SKM-1 treated with dmso at 0.1 percent for 144 hours (cell line): ENCODE results near the gene RADIL.

Experiments
- DNase-seq: peaks from one replicate; lab custom pipeline; 2025; ENCODE audit not compliant: unreplicated experiment; lab: John Stamatoyannopoulos, UW

The RADIL gene

DNA sequence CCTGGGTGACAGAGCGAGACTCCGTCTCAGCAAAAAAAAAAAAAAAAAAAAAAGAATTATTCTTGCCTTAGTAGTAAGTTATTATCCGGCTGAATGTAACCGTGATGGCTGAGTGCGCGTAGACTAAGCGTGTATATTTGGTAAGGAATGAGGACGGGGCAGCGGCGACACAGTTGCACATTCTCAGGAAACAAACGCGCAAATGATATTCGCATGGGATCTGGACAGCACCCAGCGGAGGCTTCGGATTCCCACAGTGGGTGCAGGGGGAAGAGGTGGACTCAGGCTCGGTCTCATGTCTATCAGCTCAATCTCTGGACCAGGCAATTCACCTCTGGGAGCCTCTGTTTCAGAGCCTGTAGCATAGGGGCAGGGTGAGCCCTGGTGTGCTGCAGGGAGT is 50.8 kb downstream of the RADIL start:
- no peak for DNase-seq

DNA sequence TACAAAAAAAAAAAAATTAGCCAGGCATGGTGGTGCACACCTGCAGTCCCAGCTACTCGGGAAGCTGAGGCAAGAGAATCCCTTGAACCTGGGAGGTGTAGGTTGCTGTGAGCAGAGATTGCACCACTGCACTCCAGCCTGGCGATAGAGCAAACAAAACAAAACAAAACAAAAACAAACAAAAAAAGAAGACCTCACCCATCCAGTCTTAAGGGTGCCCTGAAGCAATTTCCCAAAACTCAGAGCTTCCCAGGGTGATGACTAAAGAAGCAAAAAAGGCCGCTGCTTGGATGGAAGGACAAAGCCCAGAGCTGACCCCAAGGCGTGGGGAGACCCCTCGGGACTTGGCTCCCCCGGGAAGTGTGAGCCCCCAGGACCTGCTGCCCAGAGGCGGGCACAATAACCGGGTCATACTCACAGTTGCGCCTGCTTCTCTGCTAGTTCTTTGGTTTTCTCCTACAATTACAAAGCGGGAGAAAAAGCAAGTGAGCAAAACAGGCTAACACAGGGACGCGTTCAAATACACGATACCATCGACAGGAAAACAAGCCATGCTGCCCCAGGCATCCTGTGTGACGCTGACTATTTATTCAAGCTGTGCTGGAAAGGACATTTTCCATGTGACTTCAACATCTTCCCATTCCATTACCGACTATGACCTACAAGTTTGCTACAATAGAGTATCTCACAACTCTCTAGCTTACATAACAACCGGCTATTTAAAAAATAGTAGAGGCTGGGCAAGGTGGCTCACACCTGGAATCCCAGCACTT is 51.6 kb downstream of the RADIL start:
- DNase-seq, result no peak

DNA sequence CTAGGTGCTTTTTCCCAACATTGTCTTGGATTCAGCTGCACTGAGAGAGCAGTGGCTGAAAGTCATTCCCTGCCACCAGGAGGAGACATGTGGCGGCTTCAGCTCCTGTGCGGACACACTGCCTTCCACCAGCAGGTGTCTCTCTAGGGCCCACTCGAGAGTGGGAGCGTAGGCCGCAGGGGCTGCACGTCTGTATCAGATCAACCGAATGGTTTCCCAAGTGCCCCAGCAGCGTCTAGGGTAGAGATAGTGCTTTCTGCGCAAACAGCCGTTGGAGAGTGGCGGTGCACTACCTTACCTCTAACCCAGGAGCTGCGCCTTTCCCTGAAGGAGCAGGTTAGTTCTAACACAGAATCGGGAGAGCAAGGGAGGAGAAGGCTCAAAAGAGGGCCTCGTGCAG is 53.3 kb downstream of the RADIL start:
- peak; percentile 44 for DNase-seq

DNA sequence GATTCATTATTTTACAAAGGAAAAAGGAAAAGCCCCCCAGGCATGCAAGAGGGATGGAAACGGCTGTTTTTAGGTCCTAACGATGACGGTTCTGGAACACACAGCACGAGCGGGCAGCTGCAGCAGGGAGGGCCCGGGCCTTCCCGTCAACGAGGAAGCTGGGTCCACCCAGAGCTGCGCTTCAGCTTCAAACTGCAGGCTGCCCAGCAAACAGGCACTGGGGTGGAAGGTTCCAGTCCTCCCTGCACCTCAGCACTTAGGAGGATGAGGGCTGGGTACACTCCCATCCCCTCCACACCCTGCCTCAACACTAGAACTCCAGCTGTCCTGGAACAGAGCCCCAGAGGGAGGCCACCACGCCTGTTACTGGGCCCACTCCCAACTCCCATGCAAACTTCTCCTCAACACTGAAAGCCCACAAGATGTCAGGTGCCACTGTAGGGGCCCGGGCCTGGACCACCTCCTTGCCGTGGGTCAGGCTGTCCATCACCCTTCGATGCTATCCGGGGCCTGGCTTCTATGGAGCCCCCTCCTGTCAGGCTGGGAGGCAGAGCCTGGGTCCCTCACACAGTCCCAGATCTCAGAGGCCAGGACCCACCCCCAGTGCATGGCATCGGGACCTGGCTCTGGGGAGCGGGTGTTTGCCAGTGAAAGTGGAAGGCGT is 54.7 kb downstream of the RADIL start:
- DNase-seq, result no peak

DNA sequence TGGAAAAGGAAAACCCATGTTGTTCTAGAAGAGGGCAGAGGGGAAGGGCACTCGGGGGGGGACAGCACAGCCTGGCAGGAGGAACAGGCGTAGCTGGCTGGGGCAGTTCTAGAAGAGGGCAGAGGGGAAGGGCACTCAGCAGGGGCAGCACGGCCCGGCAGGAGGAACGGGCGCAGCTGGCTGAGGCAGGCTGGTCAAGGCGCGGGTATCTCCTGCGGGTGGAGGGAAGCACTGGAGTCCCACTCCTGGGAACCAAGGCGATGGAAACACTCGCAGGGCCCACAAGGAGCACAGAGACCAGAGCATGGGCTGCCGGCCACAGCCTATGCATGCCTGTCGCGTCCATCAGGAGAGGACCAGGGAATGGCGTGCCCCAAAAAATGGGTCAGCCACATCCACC is 58.4 kb downstream of the RADIL start:
- no peak for DNase-seq

DNA sequence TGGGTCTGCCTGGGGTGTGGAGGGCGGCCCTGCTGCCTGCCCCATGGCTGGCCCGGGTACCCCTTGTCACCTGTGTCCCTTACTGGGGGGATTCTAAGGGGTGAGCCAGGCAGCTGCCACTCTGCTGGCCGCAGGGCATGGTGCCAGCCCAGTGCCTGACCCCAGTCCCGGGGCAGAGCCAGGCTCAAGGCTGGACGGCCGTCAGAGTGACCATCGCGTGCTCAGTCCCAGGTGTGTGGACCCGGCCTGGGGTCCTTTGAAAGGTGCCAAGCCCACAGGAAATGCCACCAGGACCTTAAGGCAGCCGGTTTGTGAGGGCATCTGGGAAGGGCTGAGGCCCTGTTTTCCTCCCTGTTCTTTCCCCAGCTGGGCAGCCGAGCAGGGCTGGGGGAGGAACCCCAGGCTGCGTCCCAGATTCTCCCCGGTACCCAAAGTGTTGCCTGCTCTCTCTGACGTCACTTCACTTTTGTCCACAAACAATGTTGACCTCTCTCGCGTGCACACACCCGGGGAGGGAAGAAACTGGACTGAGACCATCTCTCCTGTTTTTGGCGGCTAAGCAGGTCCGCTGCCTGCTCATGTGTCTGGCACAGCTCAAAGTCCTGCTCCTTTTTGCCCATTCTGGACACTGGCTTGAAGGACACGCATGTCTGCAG is 59.3 kb downstream of the RADIL start:
- DNase-seq, result no peak

DNA sequence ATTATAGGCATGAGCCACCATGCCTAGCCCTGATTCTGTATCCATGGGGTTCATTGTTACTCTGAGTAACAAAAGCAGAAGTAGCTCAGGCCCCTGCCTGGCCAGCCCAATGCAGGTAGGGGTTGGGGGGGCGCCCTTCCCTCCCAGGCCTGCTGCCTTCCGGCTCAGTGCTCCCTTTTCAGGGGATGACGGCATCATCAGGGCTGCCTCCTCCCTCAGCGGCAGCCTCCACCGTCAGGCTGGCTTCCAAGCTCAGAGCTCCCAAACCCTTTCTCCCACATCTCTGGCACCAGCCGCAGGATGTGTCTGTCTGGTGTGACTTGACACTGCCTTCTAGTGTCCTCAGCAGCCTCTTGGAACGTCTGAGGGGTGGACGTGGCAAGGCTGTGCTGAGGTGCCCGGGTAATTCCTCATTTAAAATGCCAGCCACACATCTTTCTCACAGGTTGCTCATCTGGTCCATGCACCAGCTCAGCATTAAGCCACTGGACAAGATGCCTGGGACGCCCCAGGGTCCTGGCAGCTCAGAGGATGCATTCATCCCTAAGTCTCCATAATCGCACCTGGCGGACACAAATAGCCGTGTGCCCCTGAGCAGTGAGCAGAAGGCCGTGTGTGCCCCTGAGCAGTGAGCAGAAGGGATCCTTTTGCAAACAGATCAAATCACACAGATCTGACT is 59.9 kb downstream of the RADIL start:
- no peak for DNase-seq

DNA sequence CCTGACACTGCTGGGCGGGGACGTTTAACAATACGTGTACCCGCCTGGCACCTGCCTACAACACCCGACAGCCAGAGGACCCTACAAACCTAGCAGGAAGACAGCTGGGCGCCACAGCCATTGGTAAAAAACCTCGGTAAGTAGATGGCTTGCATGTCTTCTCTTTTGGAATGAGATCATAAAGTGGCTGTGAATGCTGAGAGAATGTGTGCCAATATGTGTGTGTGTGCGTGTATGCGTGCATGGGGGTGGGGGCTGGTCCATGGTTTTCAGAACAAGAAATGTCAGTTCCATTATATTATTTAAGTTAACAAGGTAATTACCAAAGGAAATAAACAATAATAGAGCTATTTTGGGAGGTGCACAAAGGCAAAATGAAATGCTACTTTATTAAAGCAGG is 60.8 kb downstream of the RADIL start:
- no peak for DNase-seq

DNA sequence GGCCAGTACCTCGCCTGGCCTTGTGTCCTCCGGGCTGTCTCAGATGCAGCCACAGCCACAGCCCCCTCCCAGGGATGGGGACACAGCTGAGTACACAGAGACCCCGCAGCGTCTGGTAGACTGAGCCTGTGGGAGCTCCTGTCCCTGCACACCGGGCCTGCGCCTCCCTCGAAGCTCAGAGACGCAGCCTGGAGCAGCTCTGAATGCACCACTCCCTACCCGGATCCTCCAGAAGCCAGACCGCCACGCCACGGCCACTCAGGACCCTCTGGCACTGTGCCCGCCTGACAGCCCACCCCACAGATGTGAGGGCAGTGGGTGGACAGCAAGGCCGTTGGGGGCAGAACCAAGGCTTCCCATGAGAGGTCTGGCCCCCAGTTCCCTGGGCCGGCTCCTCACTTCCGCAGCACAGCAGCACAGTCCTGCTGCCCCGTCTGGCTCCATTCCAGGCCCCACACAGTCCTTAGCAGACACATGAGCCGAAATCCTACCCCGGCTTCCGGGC is 62.5 kb downstream of the RADIL start:
- DNase-seq, result no peak

DNA sequence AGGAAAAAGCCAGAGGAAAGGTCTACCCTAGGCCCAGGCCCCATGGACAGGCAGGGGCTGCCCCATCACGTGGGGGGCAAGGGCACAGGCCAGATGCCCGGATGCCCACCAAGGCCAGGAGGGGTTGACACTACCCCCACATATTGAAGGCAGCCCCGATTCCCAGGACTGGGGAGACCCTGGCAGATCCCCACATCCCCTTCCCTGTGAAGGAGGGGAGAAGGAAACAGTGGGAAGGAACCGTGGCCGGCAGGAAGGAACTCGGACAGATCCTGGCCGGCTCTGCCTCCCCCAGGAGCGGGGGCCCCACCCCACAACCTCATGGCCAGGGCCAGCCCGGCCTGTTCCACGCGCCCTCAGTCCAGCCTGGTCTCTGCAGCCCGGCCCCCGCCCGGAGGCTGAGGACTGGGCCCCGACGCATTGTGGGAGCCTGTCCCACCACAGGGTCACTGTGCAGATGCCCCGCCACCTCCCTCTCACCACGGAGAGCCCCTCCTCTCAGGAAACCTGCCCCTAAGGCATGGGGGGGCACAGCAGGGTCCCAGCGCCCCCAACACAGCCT is 63.0 kb downstream of the RADIL start:
- DNase-seq, result no peak

DNA sequence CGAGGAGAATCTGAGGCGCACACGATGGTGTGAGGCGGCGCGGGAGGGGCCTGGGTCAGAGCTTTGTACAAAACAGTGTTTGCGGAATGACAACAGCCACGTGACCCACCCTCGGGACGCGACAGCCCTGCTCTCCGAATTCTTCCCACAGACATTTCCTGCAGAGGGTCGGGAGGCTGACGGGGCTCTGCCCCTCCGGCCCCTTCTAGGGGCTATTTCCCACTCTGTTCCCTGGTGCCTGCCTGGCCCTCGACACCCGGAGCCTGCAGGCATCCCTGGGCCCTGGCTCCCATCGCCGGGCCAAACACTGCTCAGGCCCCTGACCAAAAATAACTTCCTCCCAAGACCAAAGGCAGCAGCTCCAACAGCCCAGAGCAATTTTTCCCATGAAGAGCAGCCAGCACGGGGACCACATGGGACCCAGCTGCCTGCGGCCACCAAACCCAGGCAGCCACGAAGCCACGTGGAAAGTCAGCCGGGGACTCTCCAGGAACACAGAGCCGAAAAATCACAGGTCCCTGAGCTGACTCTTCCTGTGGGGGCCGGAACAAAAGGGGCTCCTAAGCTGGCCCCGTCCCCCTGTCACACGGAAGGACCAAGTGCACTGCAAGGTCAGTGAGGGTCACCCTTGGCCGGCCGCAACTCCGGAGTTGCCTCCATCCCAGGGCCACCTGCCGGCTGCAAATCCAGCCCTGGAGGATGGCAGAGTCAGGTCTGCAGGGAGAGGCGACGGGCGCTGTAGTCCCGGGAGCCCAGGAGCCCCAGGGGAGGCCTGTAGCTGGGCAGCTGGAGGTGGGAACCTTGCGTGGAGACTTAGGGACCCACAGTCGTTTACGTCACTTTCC is 63.7 kb downstream of the RADIL start:
- DNase-seq, result no peak

DNA sequence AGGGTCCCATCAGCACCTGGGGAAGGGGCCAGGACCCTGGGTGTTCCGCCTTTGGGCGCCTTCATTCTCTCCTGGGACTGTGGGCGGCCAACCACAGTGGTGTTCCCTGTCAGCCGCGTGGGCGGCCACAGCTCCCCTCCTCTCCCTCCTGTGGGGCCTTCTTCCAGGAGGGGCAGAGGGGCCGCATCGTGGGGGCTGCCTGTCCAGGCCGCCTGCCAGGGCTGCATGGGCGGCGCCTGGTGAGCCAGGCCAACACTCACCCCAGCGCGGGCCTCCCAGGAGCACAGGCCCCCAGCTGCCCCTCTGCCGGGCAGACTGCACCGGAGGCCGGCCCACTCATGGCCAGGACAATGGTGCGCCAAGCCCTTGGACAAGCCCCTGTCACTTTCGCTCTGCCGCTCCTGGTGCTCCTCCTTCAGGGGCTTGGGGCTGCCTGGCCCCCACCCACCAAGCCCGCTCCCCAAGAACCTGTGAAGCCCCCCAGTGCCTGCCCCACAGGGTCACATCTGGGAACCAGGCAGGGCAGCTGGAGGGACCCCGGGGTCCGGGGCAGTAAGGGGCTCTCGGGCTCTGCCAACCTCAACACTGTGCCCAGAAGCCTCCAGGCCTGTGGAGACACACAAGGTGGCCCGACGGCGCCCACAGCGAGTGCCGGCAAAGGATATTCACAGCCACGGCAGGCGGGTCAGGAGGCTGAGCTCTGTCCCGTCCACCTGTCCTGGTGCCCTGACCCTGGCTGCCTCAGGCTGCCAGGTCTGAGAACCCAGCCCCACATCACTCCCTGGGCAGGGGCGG is 65.3 kb downstream of the RADIL start:
- DNase-seq, result no peak

DNA sequence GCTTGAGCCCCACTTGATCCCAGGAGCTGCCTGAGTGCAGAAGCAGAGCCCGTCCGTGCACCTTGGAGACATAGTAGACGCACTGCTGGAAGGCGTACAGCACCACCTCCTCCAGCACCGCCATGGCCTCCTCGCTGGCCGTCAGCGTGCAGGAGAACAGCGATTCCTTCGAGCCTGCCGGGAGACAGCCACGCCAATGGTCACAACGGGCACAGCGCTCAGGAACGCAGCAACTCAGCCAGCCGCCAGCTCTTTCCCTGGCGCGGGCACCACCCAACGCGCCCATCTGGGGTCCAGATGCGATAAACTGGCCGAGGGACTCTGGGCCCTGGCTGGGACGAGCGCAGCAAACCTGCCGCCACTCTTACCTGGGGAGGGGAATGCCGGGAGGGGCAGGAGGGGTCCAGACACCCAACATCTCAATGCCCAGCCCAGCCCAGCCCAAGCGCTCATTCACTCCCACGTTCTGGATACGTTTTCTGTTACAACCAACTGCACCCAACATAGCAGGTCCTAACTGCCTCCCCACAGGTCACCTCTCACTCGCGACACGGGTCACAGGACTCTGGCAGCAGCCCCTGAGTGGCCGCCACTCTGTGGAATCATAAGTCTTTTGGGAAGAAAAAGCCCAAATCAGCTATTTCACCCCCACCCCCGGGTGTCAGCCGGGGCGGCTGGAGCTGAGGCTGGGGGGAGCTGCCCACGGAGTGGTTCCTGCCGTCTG is 66.2 kb downstream of the RADIL start:
- no peak for DNase-seq

DNA sequence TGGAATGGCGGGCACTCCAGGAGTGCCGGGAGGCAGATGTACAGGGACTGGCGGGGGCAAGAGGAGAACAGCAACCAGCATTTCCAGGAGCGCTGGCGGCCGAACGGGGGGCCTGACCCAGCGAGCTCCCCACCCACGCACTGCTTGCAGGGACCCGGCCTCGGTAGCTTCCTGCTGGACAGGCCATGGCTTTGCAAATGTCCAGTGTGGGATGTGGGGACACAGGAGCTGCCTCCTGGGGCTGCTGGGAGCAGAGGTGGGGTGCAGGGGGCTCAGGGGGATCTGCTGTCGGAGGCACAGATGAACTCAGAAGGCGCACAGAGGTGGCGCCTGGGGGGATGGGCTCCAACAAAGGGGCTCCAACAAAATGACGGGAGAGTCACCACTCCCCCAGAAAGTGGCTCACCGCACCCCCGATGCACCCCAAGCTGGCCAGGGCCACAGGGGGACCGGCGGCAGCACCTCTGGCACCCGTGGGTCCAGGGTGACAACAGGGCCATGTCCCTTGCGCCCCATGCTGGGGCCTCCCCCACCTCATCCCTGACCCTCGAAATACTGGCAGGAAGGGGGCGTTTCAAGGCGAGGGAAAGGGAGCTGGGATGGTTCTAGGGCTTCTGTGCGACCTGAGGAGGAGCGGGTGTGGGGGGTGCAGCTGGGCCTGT is 67.0 kb downstream of the RADIL start:
- DNase-seq, result no peak

DNA sequence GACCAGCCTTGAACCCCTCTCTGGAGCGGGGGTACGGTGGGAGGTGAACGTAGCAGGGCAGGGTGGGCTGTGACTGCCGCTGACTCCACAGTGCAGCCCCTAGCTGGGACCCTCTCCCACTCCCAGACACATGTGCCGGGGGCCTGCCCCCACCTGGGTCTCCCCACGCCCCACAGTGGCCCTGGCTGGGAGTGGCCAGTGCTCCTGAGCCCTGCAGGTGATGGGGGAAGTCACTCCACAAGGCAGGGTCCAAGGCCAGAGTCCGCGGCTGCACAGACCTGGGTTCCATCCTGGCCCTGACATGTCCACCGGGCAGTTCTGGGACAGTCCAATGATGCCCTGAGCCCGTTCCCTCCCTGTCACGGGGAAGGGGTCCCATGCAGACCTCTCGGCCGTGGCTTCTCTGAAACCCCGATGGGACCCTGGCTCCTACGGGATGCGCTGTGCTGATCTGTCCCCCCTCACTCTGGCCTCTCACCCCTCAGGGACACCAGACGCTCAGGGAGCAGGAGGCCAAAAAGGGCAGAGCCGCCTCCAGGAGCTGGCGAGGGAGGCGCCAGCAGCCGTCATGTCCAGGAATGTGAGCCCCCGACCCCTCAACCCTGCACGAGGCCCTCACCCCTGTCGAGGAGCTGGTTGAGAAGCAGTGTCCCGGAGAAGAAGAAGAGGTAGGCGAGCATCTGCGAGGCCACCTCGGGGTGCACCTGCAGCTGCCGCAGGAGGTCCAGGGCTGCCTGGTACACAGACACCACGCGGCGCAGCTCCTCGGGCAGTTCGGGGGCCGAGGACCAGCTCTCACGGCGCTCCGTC is 67.7 kb downstream of the RADIL start:
- DNase-seq, result no peak

DNA sequence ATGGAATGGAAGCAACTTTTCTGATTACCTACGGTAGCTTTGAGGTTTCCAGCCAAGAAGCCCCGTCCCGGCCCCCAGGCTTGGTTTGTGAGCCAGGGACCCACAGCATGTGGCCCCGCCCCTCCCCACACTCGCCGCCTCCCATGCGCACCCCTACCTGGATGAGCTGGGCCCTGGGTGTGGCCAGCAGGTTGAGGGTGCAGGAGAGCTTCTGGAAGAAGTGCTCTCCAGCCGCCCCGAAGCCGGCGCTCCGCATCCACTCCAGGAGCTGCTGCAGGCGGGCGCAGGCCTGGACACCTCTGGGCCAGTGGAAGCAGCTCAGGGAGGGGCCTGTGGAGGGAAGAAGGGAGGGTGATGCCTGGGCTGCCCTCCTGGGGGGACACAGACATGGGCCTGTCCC is 68.4 kb downstream of the RADIL start:
- no peak for DNase-seq

DNA sequence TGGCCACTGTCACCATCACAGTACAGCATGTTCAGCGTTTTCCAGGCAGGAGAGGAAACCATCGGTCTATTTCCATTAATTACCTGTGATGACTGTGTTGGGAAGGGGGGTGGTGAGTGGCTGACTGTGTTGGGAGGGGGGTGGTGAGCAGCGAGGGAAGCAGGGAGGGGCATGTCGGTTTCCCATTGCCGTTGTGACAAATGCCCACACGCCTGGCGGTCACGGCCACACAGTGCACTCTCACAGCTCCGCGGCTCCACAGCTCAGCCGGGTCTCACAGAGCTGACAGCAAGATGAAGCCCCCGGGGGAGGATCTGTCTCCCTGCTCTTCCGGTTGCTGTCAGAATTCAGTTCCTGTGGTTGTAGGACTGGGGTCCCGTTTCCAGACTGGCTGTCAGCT is 69.1 kb downstream of the RADIL start:
- no peak for DNase-seq

DNA sequence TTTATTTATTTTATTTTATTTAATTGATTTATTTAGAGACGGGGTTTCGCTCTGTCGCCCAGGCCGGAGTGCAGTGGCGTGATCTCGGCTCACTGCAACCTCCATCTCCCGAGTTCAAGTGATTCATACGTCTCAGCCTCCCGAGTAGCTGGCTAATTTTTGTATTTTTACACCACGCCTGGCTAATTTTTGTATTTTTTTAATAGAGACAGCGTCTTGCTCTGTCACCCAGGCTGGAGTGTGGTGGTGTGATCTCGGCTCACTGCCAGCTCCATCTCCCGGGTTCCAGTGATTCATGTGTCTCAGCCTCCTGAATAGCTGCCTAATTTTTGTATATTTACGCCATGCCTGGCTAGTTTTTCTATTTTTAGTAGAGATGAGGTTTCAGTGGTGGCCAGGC is 73.8 kb downstream of the RADIL start:
- DNase-seq, result no peak
